ENCODE measurements around the gene CSRNP3.

CSRNP3 gene

DNA sequence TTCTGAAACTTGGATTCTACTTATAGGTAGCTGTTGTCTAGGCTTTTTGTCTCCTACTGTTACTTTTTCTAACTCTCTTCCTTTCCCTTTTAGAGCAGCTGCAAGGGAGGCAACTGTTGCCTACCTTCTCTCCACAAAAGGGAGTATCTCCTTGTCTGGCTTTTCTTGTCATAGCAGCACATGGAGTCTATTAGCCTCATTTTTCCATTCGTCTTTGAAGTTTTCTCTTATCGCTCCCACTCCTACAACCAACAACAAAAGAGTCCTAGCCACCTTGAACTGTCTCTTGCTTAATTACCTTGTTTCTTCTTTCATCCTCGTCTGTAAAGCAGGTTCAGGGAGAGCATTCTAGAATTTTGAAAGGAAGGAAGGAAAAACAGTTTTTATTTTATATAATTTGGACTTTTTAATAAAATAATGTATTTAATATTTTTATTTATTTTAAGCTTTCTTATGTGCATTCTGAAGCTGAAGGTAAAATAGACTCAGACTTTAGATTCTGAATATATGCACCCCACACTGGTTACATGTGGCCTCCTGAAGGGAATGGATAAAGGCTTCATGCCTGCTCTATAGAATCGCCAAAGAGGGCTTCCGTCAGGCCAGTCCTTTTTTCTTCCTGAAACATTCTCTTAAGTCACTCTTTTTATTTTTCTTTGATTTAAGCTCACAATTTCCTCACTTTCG is 154.4 kb downstream of the CSRNP3 start:
- DNase-seq (ENCODE audit: low read depth): no peak
- TF ChIP-seq, protein P1, sequence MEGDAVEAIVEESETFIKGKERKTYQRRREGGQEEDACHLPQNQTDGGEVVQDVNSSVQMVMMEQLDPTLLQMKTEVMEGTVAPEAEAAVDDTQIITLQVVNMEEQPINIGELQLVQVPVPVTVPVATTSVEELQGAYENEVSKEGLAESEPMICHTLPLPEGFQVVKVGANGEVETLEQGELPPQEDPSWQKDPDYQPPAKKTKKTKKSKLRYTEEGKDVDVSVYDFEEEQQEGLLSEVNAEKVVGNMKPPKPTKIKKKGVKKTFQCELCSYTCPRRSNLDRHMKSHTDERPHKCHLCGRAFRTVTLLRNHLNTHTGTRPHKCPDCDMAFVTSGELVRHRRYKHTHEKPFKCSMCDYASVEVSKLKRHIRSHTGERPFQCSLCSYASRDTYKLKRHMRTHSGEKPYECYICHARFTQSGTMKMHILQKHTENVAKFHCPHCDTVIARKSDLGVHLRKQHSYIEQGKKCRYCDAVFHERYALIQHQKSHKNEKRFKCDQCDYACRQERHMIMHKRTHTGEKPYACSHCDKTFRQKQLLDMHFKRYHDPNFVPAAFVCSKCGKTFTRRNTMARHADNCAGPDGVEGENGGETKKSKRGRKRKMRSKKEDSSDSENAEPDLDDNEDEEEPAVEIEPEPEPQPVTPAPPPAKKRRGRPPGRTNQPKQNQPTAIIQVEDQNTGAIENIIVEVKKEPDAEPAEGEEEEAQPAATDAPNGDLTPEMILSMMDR (IDR thresholded peaks at IDR 0.05; ENCODE audit: insufficient read depth, low read depth, low read length, missing control alignments): no peak
- no peak overlapping the region for H3K4me3 ChIP-seq (ENCODE audit: low read length)

DNA sequence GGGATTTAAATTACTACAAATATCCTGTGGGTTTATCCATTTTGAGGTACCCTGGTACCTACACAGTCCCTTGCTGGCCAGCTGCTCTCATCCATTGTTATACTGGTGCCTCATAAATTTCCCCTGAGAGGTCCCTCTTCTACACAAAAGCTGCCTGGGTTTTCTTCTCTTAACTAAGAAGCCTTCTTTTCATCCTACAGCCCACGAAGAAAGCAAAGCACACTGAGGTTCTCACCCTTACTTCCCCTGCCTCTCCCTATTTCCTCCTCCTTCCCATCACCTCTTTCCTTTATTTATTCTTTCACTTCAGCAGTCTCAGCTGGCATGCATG is 154.9 kb downstream of the CSRNP3 start:
- TF ChIP-seq, protein P1 (IDR thresholded peaks at IDR 0.05; ENCODE audit: insufficient read depth, low read depth, low read length, missing control alignments): no peak
- no peak overlapping the region for H3K4me3 ChIP-seq (ENCODE audit: low read length)

DNA sequence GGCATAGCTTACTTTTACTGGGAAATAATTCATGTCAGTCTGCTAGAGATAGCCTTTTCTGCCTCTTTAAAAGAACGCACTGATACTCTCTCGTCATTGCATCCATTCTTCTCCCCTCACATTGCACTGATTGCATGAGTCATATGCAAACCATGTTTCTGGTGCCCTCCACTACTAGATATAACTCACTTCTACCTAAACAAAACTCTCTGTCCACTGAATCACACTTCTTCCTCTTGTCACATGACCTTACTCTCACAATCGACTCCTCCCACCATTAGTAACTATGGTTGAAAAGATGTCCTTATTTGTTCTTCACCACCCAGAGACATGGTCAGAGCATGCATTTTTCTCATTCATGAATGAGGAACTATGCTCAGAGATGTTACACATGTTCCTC is 158.0 kb downstream of the CSRNP3 start:
- TF ChIP-seq, protein P1 (IDR thresholded peaks at IDR 0.05; ENCODE audit: insufficient read depth, low read depth, low read length, missing control alignments): no peak
- DNase-seq (ENCODE audit: low read depth): peak; percentile 62
- no peak overlapping the region for H3K4me3 ChIP-seq (ENCODE audit: low read length)

More for the DNA sequence above, 154.9 kb downstream of the CSRNP3 start:
- no peak for DNase-seq (ENCODE audit: low read depth)

DNA sequence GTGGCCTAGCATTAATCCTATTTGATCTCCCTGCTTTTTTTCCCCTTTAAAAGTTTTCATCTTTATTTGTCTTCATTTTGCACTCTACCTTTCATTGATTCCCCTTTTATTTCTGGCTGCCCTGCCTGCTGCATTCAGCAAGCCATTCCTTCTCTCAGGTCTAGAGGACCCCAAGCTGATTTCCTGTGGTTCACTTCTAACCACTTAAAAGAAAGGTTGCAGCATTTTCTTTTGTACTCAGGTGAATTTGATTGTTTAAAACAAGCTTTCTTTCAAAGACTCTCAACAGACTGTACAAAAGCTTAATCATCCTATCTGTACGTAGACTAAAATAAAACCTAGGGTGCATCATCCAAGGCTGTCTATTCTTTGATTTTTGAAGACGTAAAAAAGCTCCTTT is 160.3 kb downstream of the CSRNP3 start:
- H3K4me3 ChIP-seq (ENCODE audit: low read length): no peak overlapping the region
- TF ChIP-seq, protein P1 (IDR thresholded peaks at IDR 0.05; ENCODE audit: insufficient read depth, low read depth, low read length, missing control alignments): no peak

DNA sequence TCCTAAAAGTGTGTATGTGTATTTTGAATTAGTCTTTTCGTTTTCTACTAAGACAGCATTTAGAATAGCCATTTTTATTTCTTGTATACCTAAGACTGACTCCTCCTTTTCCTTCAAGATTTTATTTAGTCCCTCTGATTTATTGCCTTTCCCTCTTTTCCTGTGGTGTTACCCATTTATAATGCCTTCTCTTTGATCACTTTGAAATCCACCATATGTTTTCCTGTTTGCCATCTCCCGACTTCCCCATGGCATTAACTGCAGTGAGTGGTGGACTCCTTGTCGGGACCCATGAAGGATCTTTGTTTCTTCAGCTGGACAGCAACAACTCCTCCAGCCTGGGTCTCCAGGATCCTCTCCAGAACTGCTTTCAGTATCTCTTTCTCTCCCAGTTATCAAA is 160.7 kb downstream of the CSRNP3 start:
- no peak for DNase-seq (ENCODE audit: low read depth)
- TF ChIP-seq, protein P1 (IDR thresholded peaks at IDR 0.05; ENCODE audit: insufficient read depth, low read depth, low read length, missing control alignments): no peak
- H3K4me3 ChIP-seq (ENCODE audit: low read length): no peak overlapping the region

More for the DNA sequence above, 160.3 kb downstream of the CSRNP3 start:
- DNase-seq (ENCODE audit: low read depth): no peak

DNA sequence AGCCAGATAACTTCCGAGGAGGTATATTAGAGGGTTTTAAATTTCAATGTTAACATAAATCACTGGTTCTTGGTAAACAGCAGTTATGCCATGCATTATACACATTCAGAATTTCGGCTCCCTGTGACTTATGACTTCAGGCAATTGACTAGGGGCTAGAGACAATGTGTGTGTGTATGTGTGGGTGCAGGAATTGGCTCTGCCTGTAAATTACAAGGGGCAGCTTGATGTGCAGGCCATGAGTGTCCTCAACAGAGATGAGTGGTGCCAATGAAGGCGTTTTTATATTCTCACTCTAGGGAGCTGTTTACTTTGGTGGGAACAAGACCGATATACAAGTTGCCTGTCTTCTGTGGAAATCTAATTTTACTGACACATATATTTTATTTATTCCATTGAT is 161.6 kb downstream of the CSRNP3 start:
- TF ChIP-seq, protein P1 (IDR thresholded peaks at IDR 0.05; ENCODE audit: insufficient read depth, low read depth, low read length, missing control alignments): no peak
- DNase-seq (ENCODE audit: low read depth): no peak

DNA sequence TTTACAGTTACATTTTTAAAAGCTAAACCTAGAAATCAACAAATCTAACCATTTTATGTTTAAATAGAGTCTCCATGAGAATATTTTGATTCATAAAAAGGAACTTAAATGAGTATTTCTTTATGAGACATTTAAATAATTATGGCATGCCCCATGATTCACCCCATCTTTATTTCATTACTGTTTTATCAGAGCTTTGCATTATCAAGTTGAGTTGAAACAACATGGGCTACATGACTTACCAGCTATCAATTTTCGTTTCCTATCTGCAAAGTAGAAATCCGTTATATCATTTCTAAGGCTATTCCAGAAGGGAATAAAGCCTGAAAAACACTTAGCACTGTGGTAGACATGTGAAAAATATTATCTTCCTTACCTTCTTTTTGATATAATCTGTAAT is 163.1 kb downstream of the CSRNP3 start:
- no peak for DNase-seq (ENCODE audit: low read depth)
- H3K4me3 ChIP-seq (ENCODE audit: low read length): no peak overlapping the region
- TF ChIP-seq, protein P1 (IDR thresholded peaks at IDR 0.05; ENCODE audit: insufficient read depth, low read depth, low read length, missing control alignments): no peak

More for the DNA sequence above, 161.6 kb downstream of the CSRNP3 start:
- no peak overlapping the region for H3K4me3 ChIP-seq (ENCODE audit: low read length)
